Measurements from ENCODE around the gene C1orf87. TPM values are rescaled to one million over a fixed set of nuclear protein-coding genes. Genes with fewer than 3 reads are reported as not detected.

C1orf87 gene
- total RNA-seq, 1 donor from 2014 or later = not detected

- DNase-seq = no peak
Measured at GRCh38 chr1:60055336-60055735, 18.2 kb downstream of the C1orf87 start.

- DNase-seq = no peak
Measured at GRCh38 chr1:60054374-60054773, 19.2 kb downstream of the C1orf87 start.

- DNase-seq = no peak
Measured at GRCh38 chr1:60052601-60053000, 21.0 kb downstream of the C1orf87 start.

- no peak for DNase-seq
Measured at GRCh38 chr1:60051191-60051590, 22.4 kb downstream of the C1orf87 start.

- no peak for DNase-seq
Measured at GRCh38 chr1:60049188-60049587, 24.4 kb downstream of the C1orf87 start.

- DNase-seq = no peak
Measured at GRCh38 chr1:60044881-60045280, 28.7 kb downstream of the C1orf87 start.

GRCh38 chr1:60041783-60042182 is 31.8 kb downstream of the C1orf87 start:
- DNase-seq = no peak

- no peak for DNase-seq
Measured at GRCh38 chr1:60037669-60038068, 35.9 kb downstream of the C1orf87 start.

GRCh38 chr1:60036856-60037460 is 36.6 kb downstream of the C1orf87 start:
- no peak for DNase-seq

- DNase-seq = no peak
Measured at GRCh38 chr1:60035921-60036320, 37.6 kb downstream of the C1orf87 start.

GRCh38 chr1:60034999-60035398 is 38.6 kb downstream of the C1orf87 start:
- DNase-seq = no peak

- DNase-seq = no peak
Measured at GRCh38 chr1:60033066-60033465, 40.5 kb downstream of the C1orf87 start.

- no peak for DNase-seq
Measured at GRCh38 chr1:60031146-60031545, 42.4 kb downstream of the C1orf87 start.

- no peak for DNase-seq
Measured at GRCh38 chr1:60025552-60025951, 48.0 kb downstream of the C1orf87 start.

GRCh38 chr1:60017508-60018205 is 55.9 kb downstream of the C1orf87 start:
- no peak for DNase-seq

- no peak for DNase-seq
Measured at GRCh38 chr1:60010690-60011089, 62.9 kb downstream of the C1orf87 start.

GRCh38 chr1:60008500-60008899 is 65.1 kb downstream of the C1orf87 start:
- DNase-seq = no peak

- no peak for DNase-seq
Measured at GRCh38 chr1:60000625-60001024, 72.9 kb downstream of the C1orf87 start.

GRCh38 chr1:59999746-60000145 is 73.8 kb downstream of the C1orf87 start:
- DNase-seq = no peak

- DNase-seq = no peak
Measured at GRCh38 chr1:59999006-59999405, 74.6 kb downstream of the C1orf87 start.

- DNase-seq = no peak
Measured at GRCh38 chr1:59997479-59998115, 76.0 kb downstream of the C1orf87 start.

- DNase-seq = no peak
Measured at GRCh38 chr1:59994302-59995198, 79.0 kb downstream of the C1orf87 start.
